Activated CD8-positive, alpha-beta memory T cell treated with anti-CD3 and anti-CD28 coated beads for 36 hours (primary cell): ENCODE data around the gene EIF4EBP2. TPM values are rescaled to one million over a fixed set of nuclear protein-coding genes. Genes with fewer than 3 reads are reported as not detected.

Source experiments
- CTCF ChIA-PET: fragments of 350-600 bp; sonication (Branson Sonifier 250); formaldehyde crosslinking; loops from one replicate; lab custom pipeline; 2021; ENCODE audit warnings: antibody characterized with exemption; lab: Charles Lee
- POLR2A ChIA-PET: fragments of 350-600 bp; sonication (Branson Sonifier 250); formaldehyde crosslinking; loops from one replicate; lab custom pipeline; 2021; ENCODE audit warnings: antibody characterized with exemption; lab: Charles Lee
- total RNA-seq, 2 experiments: library from RNA; stranded (reverse); gene quantifications; one replicate each; pipeline ENCODE4 v1.2.3, GENCODE V29; 2021

The EIF4EBP2 gene
- total RNA-seq, 2 experiments from 2014 or later = 39.1 to 40.3 TPM

GRCh38 chr10:70412356-70412755 is 8.4 kb downstream of the EIF4EBP2 start:
- ChIA-PET POLR2A (no interaction called here), CTCF (no interaction called here)

GRCh38 chr10:70417568-70417967 is 13.6 kb downstream of the EIF4EBP2 start:
- ChIA-PET POLR2A (interaction anchor here (0.6 to 1.2 kb wide), 5 partner anchors 9 to 272 kb away, joined by 3 to 8 read pairs (median 3); partner anchors contain the start of genes EIF4EBP2, PPA1 and TYSND1), CTCF (interaction anchor here (1.2 kb wide), 1 partner anchor 13 kb away, joined by 4 read pairs; the partner anchor contains the start of gene EIF4EBP2)

GRCh38 chr10:70418229-70418628 is 14.3 kb downstream of the EIF4EBP2 start:
- POLR2A ChIA-PET = interaction anchor here (0.6 to 1.2 kb wide), 5 partner anchors 9 to 186 kb away, joined by 3 to 8 read pairs (median 3); partner anchors contain the start of genes EIF4EBP2 and PPA1
- CTCF ChIA-PET = interaction anchor here (0.7 kb wide), 1 partner anchor 14 kb away, joined by 5 read pairs; the partner anchor contains the start of gene EIF4EBP2

- POLR2A ChIA-PET = interaction anchor here (0.6 to 1.0 kb wide), 3 partner anchors 14 to 263 kb away, joined by 3 to 8 read pairs (median 3); partner anchors contain the start of gene PPA1
- CTCF ChIA-PET = interaction anchor here (0.7 kb wide), 1 partner anchor 15 kb away, joined by 5 read pairs; the partner anchor contains the start of gene EIF4EBP2
Measured at GRCh38 chr10:70418713-70419112, 14.8 kb downstream of the EIF4EBP2 start.

DNA sequence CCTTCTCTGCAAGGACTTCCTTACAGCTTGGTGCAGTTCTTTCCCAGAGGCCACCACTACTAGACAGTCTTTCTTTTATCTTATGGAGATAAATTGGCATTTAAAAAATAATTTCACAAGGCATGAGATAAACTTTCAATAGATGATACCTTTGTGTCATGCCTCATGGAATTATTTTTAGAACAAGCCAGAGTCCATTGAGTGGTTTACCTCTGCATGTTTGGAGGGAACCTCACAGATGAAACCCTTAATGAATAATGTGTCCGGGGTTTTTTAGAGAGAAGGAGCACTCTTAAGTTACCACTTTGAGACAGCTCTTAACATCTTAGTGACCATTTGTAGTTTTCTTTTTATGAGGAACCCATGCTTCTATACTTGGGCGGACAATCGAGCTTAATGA is 20.4 kb downstream of the EIF4EBP2 start:
- CTCF ChIA-PET = interaction anchor here (0.5 kb wide), 1 partner anchor 23 kb away, joined by 3 read pairs; no protein-coding TSS in a partner anchor
- POLR2A ChIA-PET = no interaction called here

GRCh38 chr10:70425096-70425495 is 21.2 kb downstream of the EIF4EBP2 start:
- CTCF ChIA-PET = no interaction called here
- POLR2A ChIA-PET = no interaction called here

DNA sequence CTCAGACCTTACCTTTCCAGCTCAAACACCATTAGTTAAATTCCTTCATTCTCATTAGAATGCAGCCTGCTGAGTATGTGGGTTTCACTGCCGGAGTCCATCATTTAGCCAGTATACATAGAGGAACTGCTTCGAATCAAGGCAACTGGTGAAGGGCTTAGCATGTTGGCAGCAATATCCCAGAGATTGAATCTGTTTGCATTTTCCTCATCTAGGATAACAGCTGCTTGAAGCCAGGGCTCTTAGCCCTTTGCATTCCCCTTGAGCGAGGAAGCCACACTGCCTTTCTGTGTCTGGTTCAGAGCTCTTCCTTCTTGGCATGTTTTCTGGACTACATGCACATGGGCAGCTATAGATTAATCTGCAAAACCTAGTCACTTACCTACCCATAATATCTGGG is 22.9 kb downstream of the EIF4EBP2 start:
- CTCF ChIA-PET = interaction anchor here (1.5 kb wide), 1 partner anchor 34 kb away, joined by 4 read pairs; no protein-coding TSS in a partner anchor
- POLR2A ChIA-PET = no interaction called here

- CTCF ChIA-PET = interaction anchor here (1.2 to 1.7 kb wide), 2 partner anchors 25 to 34 kb away, joined by 3 to 7 read pairs; no protein-coding TSS in a partner anchor
- POLR2A ChIA-PET = no interaction called here
Measured at GRCh38 chr10:70430493-70431445, 26.8 kb downstream of the EIF4EBP2 start.

DNA sequence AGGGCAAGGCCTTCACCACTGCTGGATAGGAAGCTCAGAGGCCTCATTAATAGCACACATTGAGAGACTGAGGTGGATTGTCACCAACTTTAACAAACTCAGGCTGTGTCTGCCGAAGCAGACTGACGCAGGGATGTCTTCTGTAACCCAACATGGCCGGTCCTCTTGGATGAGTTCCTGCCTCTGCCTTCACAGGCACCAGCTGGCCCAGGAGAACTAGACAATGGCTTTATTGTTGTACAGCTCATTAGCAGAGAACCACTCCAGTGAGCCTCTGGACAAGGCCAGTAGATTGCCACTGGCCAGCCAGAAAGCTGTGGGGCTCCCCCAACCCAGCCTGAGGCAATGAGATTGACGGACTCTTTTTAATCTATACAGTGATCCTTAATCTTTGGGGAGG is 28.2 kb downstream of the EIF4EBP2 start:
- ChIA-PET CTCF (interaction anchor here (0.5 to 1.7 kb wide), 2 partner anchors 27 to 32 kb away, joined by 3 to 7 read pairs; no protein-coding TSS in a partner anchor), POLR2A (no interaction called here)

GRCh38 chr10:70432561-70433263 is 28.8 kb downstream of the EIF4EBP2 start:
- CTCF ChIA-PET = interaction anchor here (0.5 kb wide), 1 partner anchor 32 kb away, joined by 3 read pairs; no protein-coding TSS in a partner anchor
- POLR2A ChIA-PET = no interaction called here

- CTCF ChIA-PET = no interaction called here
- POLR2A ChIA-PET = no interaction called here
Measured at GRCh38 chr10:70433581-70434280, 29.8 kb downstream of the EIF4EBP2 start.

- ChIA-PET CTCF (no interaction called here), POLR2A (no interaction called here)
Measured at GRCh38 chr10:70435241-70436085, 31.5 kb downstream of the EIF4EBP2 start.

- POLR2A ChIA-PET = no interaction called here
- CTCF ChIA-PET = interaction anchor here (0.6 kb wide), 1 partner anchor 69 kb away, joined by 3 read pairs; no protein-coding TSS in a partner anchor
Measured at GRCh38 chr10:70437721-70438120, 33.8 kb downstream of the EIF4EBP2 start.

DNA sequence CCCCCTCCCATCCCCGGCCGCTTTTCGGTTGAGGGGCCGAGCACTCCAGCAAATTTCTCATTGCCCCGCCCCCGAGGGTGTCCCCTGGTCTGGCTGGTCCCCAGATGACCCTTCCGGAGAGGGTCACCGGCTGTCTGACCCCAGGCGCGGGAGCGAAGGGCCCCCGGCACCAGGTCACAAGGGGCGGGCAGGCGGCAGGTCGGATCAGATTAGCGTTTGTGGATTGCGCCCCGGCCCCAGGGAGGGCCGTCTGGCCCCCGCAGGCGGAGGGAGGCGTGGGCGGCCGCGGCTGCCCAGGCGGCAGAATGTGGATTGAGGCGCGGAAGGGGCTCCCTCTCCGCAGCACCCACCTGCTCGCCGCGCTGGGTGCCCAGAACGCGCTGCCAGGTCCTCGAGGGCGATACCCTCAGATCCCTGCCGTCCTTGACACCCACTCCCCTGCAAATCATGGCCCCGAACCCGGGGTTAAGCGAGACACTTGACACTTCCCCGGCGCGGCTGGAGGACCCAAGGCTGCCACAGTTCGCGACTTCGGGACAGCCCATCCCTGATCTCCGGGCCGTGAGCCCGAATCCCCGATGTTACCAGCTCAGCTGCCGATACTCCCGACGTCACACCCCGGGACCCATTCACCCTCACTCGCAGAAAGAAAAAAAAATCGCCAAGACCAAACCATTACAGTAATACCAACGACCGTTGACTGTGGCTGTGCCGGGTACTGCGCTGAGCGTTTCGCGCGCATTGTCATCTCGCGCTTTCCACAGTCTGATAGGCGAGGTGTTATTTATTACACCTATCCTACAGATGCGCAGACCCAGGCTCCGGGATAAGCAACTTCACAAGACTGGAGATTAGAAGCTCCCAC is 36.6 kb downstream of the EIF4EBP2 start:
- CTCF ChIA-PET = interaction anchor here (1.5 kb wide), 1 partner anchor 21 kb away, joined by 4 read pairs; no protein-coding TSS in a partner anchor

DNA sequence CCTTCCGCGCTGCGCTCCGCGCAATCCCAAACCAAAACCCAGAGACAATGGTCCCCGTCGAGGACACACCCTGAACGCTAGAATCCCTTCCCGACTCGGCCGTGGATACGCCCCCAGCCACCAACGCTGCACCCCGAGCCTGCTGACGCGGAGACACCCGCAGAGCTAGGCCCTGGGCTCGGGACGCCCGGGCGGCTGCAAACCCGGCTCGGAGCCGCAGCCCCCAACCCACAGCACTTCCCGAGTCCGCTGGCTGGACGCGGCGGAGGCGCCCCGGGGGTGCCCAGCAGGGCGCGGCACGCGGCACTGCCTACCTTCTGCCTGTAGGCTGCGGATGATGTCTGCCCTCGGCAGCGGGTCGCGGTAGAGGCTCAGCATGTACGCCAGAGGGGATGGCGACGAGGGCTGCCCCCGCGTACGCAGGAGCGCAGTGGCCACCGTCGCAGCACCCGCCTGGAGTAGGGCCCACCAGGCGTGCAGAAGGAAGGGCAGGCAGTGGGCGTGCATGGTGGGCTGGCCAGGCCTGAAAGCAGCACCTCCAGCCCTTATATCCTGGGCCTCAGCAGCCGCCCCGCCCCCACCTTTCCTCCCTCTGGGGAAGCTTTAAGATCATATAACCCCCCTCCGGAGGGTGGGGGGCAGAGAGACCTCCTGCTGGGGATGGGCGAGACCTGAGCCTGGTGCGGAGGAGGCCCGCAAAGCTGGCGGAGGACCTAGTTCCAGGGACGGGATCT is 37.4 kb downstream of the EIF4EBP2 start, which contains the start of gene NODAL:
Gene NODAL (minus strand): TSS at position 521 of the 734 bp plus-strand sequence. CDS start 14 bp downstream, at position 507.
- ChIA-PET CTCF (interaction anchor here (1.5 kb wide), 1 partner anchor 20 kb away, joined by 4 read pairs; no protein-coding TSS in a partner anchor), POLR2A (interaction anchor here (0.6 kb wide), 1 partner anchor 371 kb away, joined by 3 read pairs; no protein-coding TSS in a partner anchor)

More for the DNA sequence above, 36.6 kb downstream of the EIF4EBP2 start:
- POLR2A ChIA-PET = no interaction called here
